Activated naive CD4-positive, alpha-beta T cell treated with anti-CD3 and anti-CD28 coated beads for 36 hours (primary cell): ENCODE results near the gene PDCD6IP. TPM values are rescaled to one million over a fixed set of nuclear protein-coding genes. Genes with fewer than 3 reads are reported as not detected.

Experiments used
- total RNA-seq, 2 experiments: library from RNA; stranded (reverse); gene quantifications; one replicate each; pipeline ENCODE4 v1.2.3, GENCODE V29; 2021

PDCD6IP gene
- total RNA-seq, 2 experiments from 2014 or later, result 126 to 127 TPM

Other genes starting within 250 kb of the PDCD6IP start
- 10 to 100 TPM; 40.4 to 41.4 TPM for gene CLASP2, start 80.4 kb upstream of the PDCD6IP start, total RNA-seq